Measurements from ENCODE around the gene TUBGCP3.
"Not testable (repeated sequence)": the region's sequence is repeated elsewhere in the genome, so short reads cannot be mapped to it uniquely, and the experiment has no call there.

TUBGCP3 gene

GRCh38 chr13:112587764-112588489 lies at the start of gene TUBGCP3:
Gene TUBGCP3 (minus strand): TSS chr13:112588153. CDS start chr13:112587980, 173 bp downstream.
- FAIRE-seq = peak; percentile 72
- DNase-seq (ENCODE audit: insufficient read length, low spot score) = peak; percentile 90

- no peak for FAIRE-seq
Observed at GRCh38 chr13:112637017-112637801, 49.3 kb upstream of the TUBGCP3 start.

GRCh38 chr13:112636401-112636975 lies 48.5 kb upstream of the TUBGCP3 start:
- DNase-seq (ENCODE audit: insufficient read length, low spot score) (no peak), FAIRE-seq (no peak)

More at GRCh38 chr13:112637017-112637801, 49.3 kb upstream of the TUBGCP3 start:
- DNase-seq (ENCODE audit: insufficient read length, low spot score) = no peak

- FAIRE-seq (no peak), DNase-seq (ENCODE audit: insufficient read length, low spot score) (no peak)
Observed at GRCh38 chr13:112635323-112635722, 47.4 kb upstream of the TUBGCP3 start.

GRCh38 chr13:112634102-112634501 lies 46.1 kb upstream of the TUBGCP3 start:
- FAIRE-seq (no peak), DNase-seq (ENCODE audit: insufficient read length, low spot score) (no peak)

GRCh38 chr13:112630226-112630625 lies 42.3 kb upstream of the TUBGCP3 start:
- DNase-seq (ENCODE audit: insufficient read length, low spot score); FAIRE-seq: not testable (repeated sequence)

- no peak for DNase-seq (ENCODE audit: insufficient read length, low spot score)
- FAIRE-seq = no peak
Observed at GRCh38 chr13:112629161-112629560, 41.2 kb upstream of the TUBGCP3 start.

- not testable (repeated sequence) for DNase-seq (ENCODE audit: insufficient read length, low spot score); FAIRE-seq
Observed at GRCh38 chr13:112627613-112628012, 39.7 kb upstream of the TUBGCP3 start.

GRCh38 chr13:112627161-112627560 lies 39.2 kb upstream of the TUBGCP3 start:
- FAIRE-seq (no peak), DNase-seq (ENCODE audit: insufficient read length, low spot score) (no peak)

GRCh38 chr13:112626761-112627160 lies 38.8 kb upstream of the TUBGCP3 start:
- FAIRE-seq = no peak
- DNase-seq (ENCODE audit: insufficient read length, low spot score) = no peak

GRCh38 chr13:112626124-112626523 lies 38.2 kb upstream of the TUBGCP3 start:
- FAIRE-seq (no peak), DNase-seq (ENCODE audit: insufficient read length, low spot score) (no peak)

- no peak for FAIRE-seq
Observed at GRCh38 chr13:112625698-112626097, 37.7 kb upstream of the TUBGCP3 start.

GRCh38 chr13:112624602-112625430 lies 36.9 kb upstream of the TUBGCP3 start:
- no peak for DNase-seq (ENCODE audit: insufficient read length, low spot score)
- no peak for FAIRE-seq

More at GRCh38 chr13:112625698-112626097, 37.7 kb upstream of the TUBGCP3 start:
- no peak for DNase-seq (ENCODE audit: insufficient read length, low spot score)

- DNase-seq (ENCODE audit: insufficient read length, low spot score) (no peak), FAIRE-seq (no peak)
Observed at GRCh38 chr13:112624040-112624439, 36.1 kb upstream of the TUBGCP3 start.

GRCh38 chr13:112623051-112623711 lies 35.2 kb upstream of the TUBGCP3 start:
- DNase-seq (ENCODE audit: insufficient read length, low spot score) = no peak
- no peak for FAIRE-seq

GRCh38 chr13:112622375-112622774 lies 34.4 kb upstream of the TUBGCP3 start:
- DNase-seq (ENCODE audit: insufficient read length, low spot score) (no peak), FAIRE-seq (no peak)

GRCh38 chr13:112619730-112620631 lies 32.0 kb upstream of the TUBGCP3 start:
- DNase-seq (ENCODE audit: insufficient read length, low spot score) (no peak), FAIRE-seq (no peak)

GRCh38 chr13:112618501-112618900 lies 30.5 kb upstream of the TUBGCP3 start:
- FAIRE-seq = no peak
- no peak for DNase-seq (ENCODE audit: insufficient read length, low spot score)

GRCh38 chr13:112617754-112618375 lies 29.9 kb upstream of the TUBGCP3 start:
- DNase-seq (ENCODE audit: insufficient read length, low spot score) (no peak), FAIRE-seq (no peak)
